ENCODE data around the gene ARHGEF16. TPM values are rescaled to one million over a fixed set of nuclear protein-coding genes. Genes with fewer than 3 reads are reported as not detected.
A peak's percentile ranks its signal among the peaks of the same experiment; 100 is the strongest.

Gene ARHGEF16
- total RNA-seq, 1 donor from 2014 or later = 4.1 TPM

DNA sequence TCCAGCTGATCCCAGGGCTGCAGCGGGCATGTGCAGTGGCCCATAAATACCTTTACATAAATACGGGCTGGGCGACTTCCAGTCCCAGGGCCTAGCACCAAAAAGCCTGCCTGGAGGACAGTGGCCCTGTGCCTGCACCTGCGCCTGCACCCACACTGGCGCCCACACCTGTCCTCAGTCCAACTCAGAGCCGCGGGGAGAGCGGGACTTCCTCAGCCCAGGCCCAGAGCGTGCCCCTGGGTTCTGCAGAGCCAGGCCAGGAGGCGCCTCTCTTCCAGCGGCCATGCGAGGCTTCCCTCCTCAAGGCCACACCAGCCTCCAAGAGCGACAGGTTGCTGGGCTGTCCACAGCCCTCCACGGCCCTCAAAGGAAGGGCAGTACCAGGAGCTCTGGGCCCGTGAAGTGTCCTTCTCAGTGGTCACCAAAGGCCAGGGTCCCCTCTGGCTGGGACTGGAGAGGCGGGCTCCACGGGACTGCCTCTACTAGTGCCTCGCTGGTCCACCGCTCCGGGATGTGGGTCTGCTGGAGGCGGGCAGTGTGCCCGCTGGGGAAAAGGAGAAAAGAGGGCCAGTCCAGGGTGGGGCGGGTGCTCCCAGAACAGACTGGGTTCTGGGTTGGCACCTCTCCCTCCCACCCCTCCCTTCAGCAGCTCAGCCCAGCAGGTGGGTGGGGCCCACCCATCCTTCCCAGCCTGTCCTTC is 35.7 kb downstream of the ARHGEF16 start:
- Histone ChIP-seq H3K4me2 (ENCODE audit: low read length) (no peak overlapping the region), H3K9ac (ENCODE audit: low read length) (no peak overlapping the region), H3K4me3 (ENCODE audit: insufficient read depth, low read depth, low read length) (no peak overlapping the region), H3K27me3 (ENCODE audit: insufficient read depth, low read length) (peaks cover 2% of the 10 kb centered on the region), H3K9me3 (ENCODE audit: insufficient read depth, low read depth, low read length) (peaks cover 12% of the 10 kb centered on the region), H3K4me1 (ENCODE audit: insufficient read depth, low read length) (peaks cover 2% of the 10 kb centered on the region), H3K27ac (ENCODE audit: low read depth, low read length) (no peak overlapping the region), H3K79me2 (ENCODE audit: insufficient read depth, low read length) (no peaks in the 10 kb centered on the region), H4K20me1 (ENCODE audit: insufficient read depth, low read length) (no peaks in the 10 kb centered on the region), H2AFZ (ENCODE audit: low read depth, low read length) (no peak overlapping the region), H3K36me3 (ENCODE audit: insufficient read depth, low read length) (no peaks in the 10 kb centered on the region)
- Mint-ChIP-seq H3K9me3 (ENCODE audit: unreplicated experiment) (peaks cover 7% of the 10 kb centered on the region), H3K27ac (ENCODE audit: unreplicated experiment) (no peak overlapping the region), H3K4me1 (ENCODE audit: low read depth, unreplicated experiment) (no peaks in the 10 kb centered on the region), H3K36me3 (ENCODE audit: low read depth, unreplicated experiment) (peaks cover 1% of the 10 kb centered on the region), H3K4me3 (ENCODE audit: unreplicated experiment) (no peak overlapping the region), H3K27me3 (ENCODE audit: low read depth, unreplicated experiment) (peaks cover 13% of the 10 kb centered on the region)
- FAIRE-seq (no peak), DNase-seq (ENCODE audit: low read depth) (no peak)
- no peak for TF ChIP-seq CTCF (IDR thresholded peaks at IDR 0.05; ENCODE audit: insufficient read depth, low read depth, low read length)
- TF ChIP-seq EZH2 (IDR thresholded peaks at IDR 0.05; ENCODE audit: insufficient read depth, low read length) = no peak

GRCh38 chr1:3491291-3492246 is 37.1 kb downstream of the ARHGEF16 start:
- no peak overlapping the region for H3K27ac Mint-ChIP-seq (ENCODE audit: unreplicated experiment)
- FAIRE-seq (no peak), DNase-seq (ENCODE audit: low read depth) (no peak)
- H3K4me1 ChIP-seq (ENCODE audit: insufficient read depth, low read length) = peaks cover 13% of the 10 kb centered on the region
- no peak overlapping the region for H3K9ac ChIP-seq (ENCODE audit: low read length)
- no peak overlapping the region for H3K4me3 ChIP-seq (ENCODE audit: insufficient read depth, low read depth, low read length)
- H4K20me1 ChIP-seq (ENCODE audit: insufficient read depth, low read length) = no peaks in the 10 kb centered on the region
- H3K4me2 ChIP-seq (ENCODE audit: low read length) = peak overlapping the region; percentile 72
- TF ChIP-seq EZH2 (IDR thresholded peaks at IDR 0.05; ENCODE audit: insufficient read depth, low read length) (no peak), CTCF (IDR thresholded peaks at IDR 0.05; ENCODE audit: insufficient read depth, low read depth, low read length) (peak; percentile 64)
- peaks cover 1% of the 10 kb centered on the region for H3K36me3 Mint-ChIP-seq (ENCODE audit: low read depth, unreplicated experiment)
- H3K27ac ChIP-seq (ENCODE audit: low read depth, low read length) = no peak overlapping the region
- peaks cover 7% of the 10 kb centered on the region for H3K9me3 Mint-ChIP-seq (ENCODE audit: unreplicated experiment)
- H3K36me3 ChIP-seq (ENCODE audit: insufficient read depth, low read length) = no peaks in the 10 kb centered on the region
- no peak overlapping the region for H2AFZ ChIP-seq (ENCODE audit: low read depth, low read length)
- H3K27me3 ChIP-seq (ENCODE audit: insufficient read depth, low read length) = no peaks in the 10 kb centered on the region
- H3K4me1 Mint-ChIP-seq (ENCODE audit: low read depth, unreplicated experiment) = no peaks in the 10 kb centered on the region
- peaks cover 12% of the 10 kb centered on the region for H3K9me3 ChIP-seq (ENCODE audit: insufficient read depth, low read depth, low read length)
- H3K4me3 Mint-ChIP-seq (ENCODE audit: unreplicated experiment) = no peak overlapping the region
- H3K27me3 Mint-ChIP-seq (ENCODE audit: low read depth, unreplicated experiment) = peaks cover 13% of the 10 kb centered on the region
- H3K79me2 ChIP-seq (ENCODE audit: insufficient read depth, low read length) = no peaks in the 10 kb centered on the region
